GM12878 (cell line): ENCODE measurements around the gene TMEM167B. TPM values are rescaled to one million over a fixed set of nuclear protein-coding genes. Genes with fewer than 3 reads are reported as not detected.

Experiments used
- CEBPB ChIP-seq, 2 experiments: fragments of 150-350 bp in 1 of 2; IDR thresholded peaks; 2 replicates each; pipeline ENCODE4 v1.6.1; 2012 to 2014; ENCODE audit warnings: low read depth in 2 of 2, low read length in 2 of 2, borderline replicate concordance in 1 of 2, inconsistent platforms in 1 of 2
- CEBPZ ChIP-seq: fragments of 150-350 bp; IDR thresholded peaks from 2 replicates; pipeline ENCODE4 v1.6.1; 2016; ENCODE audit warnings: low read depth, low read length
- IRF4 ChIP-seq: IDR thresholded peaks from 2 replicates; pipeline ENCODE4 v1.6.1; 2011; ENCODE audit warnings: low read depth, low read length
- IRF5 ChIP-seq: fragments of 450-650 bp; IDR thresholded peaks from 2 replicates; pipeline ENCODE4 v1.6.1; 2017; ENCODE audit warnings: borderline replicate concordance
- JUND ChIP-seq: IDR thresholded peaks from 2 replicates; pipeline ENCODE4 v1.6.1; 2012; ENCODE audit warnings: low read depth, mild to moderate bottlenecking, low read length, improper control_type of control experiment, moderate library complexity
- MYC ChIP-seq: IDR thresholded peaks from 2 replicates; pipeline ENCODE4 v1.6.1; 2011; ENCODE audit warnings: mild to moderate bottlenecking, low read length, moderate library complexity, inconsistent platforms; ENCODE audit not compliant: insufficient read depth, insufficient replicate concordance, insufficient read length, severe bottlenecking
- RB1 ChIP-seq: fragments of 450-650 bp; formaldehyde crosslinking; IDR thresholded peaks from 2 replicates; pipeline ENCODE4 v1.6.1; 2017; ENCODE audit warnings: mild to moderate bottlenecking, borderline replicate concordance
- RELA ChIP-seq: fragments of 450-650 bp; IDR thresholded peaks from 2 replicates; pipeline ENCODE4 v1.8.0; 2014; ENCODE audit warnings: borderline replicate concordance; ENCODE audit not compliant: partially characterized antibody
- RUNX3 ChIP-seq: IDR thresholded peaks from 2 replicates; pipeline ENCODE4 v1.6.1; 2012; ENCODE audit warnings: low read length, inconsistent platforms
- SRF ChIP-seq, 2 experiments: IDR thresholded peaks; 2 replicates each; pipeline ENCODE4 v1.6.1; 2011; ENCODE audit warnings: low read depth in 2 of 2, low read length in 2 of 2, mild to moderate bottlenecking in 1 of 2, moderate library complexity in 1 of 2
- ZNF274 ChIP-seq: IDR thresholded peaks from one replicate; pipeline ENCODE4 v1.8.0; 2011; ENCODE audit not compliant: insufficient read length, insufficient read depth
- ZNF687 ChIP-seq: fragments of 450-650 bp; IDR thresholded peaks from 2 replicates; pipeline ENCODE4 v1.6.1; 2017; ENCODE audit warnings: mild to moderate bottlenecking, moderate library complexity
- ZSCAN29 ChIP-seq: fragments of 450-650 bp; IDR thresholded peaks from 2 replicates; pipeline ENCODE4 v1.6.1; 2017; ENCODE audit warnings: mild to moderate bottlenecking, moderate library complexity
- polyA plus RNA-seq, 11 experiments: library from polyadenylated mRNA; depleted of rRNA in 4 of 11; unstranded in 6 of 11; stranded (reverse) in 5 of 11; fragments of >200 nt; fragmentation: Nextera tagmentation in 4 of 11; fragmentation: Illumina TruSeq in 1 of 11; extraction: Ambion mirVana in 4 of 11; extraction: Trizol in 1 of 11; gene quantifications; 1 replicate in 1 of 11; 2 replicates in 10 of 11; pipeline versions ENCODE4 v1.2.1 to v1.2.3, GENCODE V29; 2011 to 2016; ENCODE audit warnings: inconsistent platforms in 2 of 11, missing spikeins in 2 of 11, low read depth in 1 of 11
- total RNA-seq, 4 experiments: library from RNA; depleted of rRNA in 3 of 4; stranded (reverse); fragments of >200 nt in 3 of 4; fragmentation: Illumina TruSeq in 1 of 4; extraction: Trizol in 1 of 4; gene quantifications; 2 replicates each; pipeline versions ENCODE4 v1.2.1 to v1.2.3, GENCODE V29; 2013 to 2021
- TF ChIP-seq, protein P1 (sequence below): IDR thresholded peaks from 2 replicates; pipeline ENCODE4 v1.6.1; 2012; ENCODE audit warnings: low read depth, low read length, improper control_type of control experiment

Gene TMEM167B
- total and polyA plus RNA-seq, 10 of the 15 experiments (the other 5 are each of a cell fraction or from before 2014, with no cell fraction given), result 15.6 to 26.1 (median 21.1) TPM

GRCh38 chr1:109099938-109100773 is 9.6 kb downstream of the TMEM167B start (continued):
- TF ChIP-seq RUNX3 (peak; percentile 82), CEBPB (IDR thresholded peaks at IDR 0.05; ENCODE audit: borderline replicate concordance in 1 of 2, low read depth in 2 of 2, low read length in 2 of 2) (no peak), SRF (IDR thresholded peaks at IDR 0.05; ENCODE audit: low read depth in 2 of 2, low read length in 2 of 2) (0 out of 4 replicates have a peak, but pooled peaks of 1 of the 2 experiments have one; percentile 16), MYC (peak; percentile 60), RELA (peak; percentile 70), CEBPZ (no peak), IRF4 (peak; percentile 20; the same call in 1 of the 2 replicates), ZSCAN29 (no peak), ZNF687 (peak; percentile 89), IRF5 (no peak), RB1 (peak; percentile 69; the same call in 1 of the 2 replicates), ZNF274 (no peak), JUND (no peak)
- TF ChIP-seq, protein P1, sequence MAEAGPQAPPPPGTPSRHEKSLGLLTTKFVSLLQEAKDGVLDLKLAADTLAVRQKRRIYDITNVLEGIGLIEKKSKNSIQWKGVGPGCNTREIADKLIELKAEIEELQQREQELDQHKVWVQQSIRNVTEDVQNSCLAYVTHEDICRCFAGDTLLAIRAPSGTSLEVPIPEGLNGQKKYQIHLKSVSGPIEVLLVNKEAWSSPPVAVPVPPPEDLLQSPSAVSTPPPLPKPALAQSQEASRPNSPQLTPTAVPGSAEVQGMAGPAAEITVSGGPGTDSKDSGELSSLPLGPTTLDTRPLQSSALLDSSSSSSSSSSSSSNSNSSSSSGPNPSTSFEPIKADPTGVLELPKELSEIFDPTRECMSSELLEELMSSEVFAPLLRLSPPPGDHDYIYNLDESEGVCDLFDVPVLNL, result 0 out of 2 replicates have a peak, but pooled peaks have one; percentile 5
